Left forelimb (tissue), 1 donor: ENCODE results near the gene RAB40B.
"Not testable (repeated sequence)": the region's sequence is repeated elsewhere in the genome, so short reads cannot be mapped to it uniquely, and the experiment has no call there.

Source experiments
- DNase-seq: peaks from one replicate; pipeline ENCODE4 v3.0.0-alpha.2; 2018; ENCODE audit warnings: low spot score

RAB40B gene

GRCh38 chr17:82668024-82668630 lies 30.4 kb downstream of the RAB40B start:
- DNase-seq, result no peak

GRCh38 chr17:82667668-82668000 lies 30.9 kb downstream of the RAB40B start:
- no peak for DNase-seq

DNA sequence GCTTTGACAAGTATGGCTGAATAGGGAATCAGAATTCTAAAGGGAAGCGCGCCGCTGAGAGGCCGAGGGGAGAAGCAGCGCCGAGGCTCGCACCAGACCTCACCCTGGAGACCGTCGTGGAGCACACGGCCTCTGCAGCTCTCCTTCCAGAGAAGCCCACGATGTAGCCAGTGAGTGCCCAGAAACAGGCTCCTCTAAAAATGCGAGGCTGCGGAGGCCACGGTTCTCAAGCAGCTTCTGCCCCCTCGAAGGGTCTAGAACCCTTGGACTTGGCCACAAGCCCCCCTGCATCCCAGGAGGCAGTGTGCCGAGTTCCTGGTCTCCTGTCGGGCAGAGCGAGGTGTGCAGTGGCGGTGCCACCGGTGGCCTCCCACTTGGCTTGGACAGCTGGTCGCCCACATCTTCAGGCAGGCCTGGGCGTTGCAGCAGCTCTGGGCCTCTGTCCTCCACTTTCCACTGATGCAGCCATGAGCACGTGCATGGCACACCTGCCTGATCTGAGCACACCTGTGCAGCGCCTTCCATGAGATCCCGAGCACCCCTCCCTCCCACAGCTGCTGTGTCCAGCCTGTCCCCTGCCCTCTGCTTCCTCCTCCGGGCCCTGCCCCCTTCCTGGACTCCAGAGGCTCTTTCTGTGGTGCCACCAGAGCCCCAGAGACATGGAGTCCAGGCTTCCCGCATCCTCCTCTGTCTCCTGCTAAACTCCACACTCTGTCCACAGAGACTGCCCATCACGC lies 31.4 kb downstream of the RAB40B start:
- no peak for DNase-seq

GRCh38 chr17:82665891-82666290 lies 32.6 kb downstream of the RAB40B start:
- no peak for DNase-seq

- DNase-seq, result no peak
Observed at GRCh38 chr17:82665217-82665616, 33.3 kb downstream of the RAB40B start.

DNA sequence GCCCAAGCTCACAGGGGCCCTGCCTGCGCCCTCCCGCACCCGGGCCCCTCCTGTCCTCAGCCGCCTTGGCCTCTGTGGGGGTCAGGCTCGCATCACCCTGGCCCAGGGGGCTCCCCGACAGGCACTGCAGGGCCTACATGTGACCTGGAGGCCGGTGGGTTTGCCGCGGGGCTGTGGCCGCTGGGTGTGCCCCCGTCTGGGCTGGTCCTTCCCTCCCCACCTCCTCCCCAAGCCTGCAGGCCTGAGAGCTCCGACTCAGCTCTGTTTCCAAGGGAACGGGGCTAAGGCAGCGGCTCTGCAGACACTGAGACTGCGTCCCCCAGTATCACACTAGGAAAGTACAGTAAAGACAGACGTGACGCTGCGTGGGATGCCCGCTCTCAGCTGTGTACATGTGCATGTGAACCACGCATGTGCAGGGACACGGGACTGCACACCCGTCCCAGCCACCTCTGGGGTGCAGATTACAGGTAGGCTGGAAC lies 33.8 kb downstream of the RAB40B start:
- DNase-seq, result no peak

DNA sequence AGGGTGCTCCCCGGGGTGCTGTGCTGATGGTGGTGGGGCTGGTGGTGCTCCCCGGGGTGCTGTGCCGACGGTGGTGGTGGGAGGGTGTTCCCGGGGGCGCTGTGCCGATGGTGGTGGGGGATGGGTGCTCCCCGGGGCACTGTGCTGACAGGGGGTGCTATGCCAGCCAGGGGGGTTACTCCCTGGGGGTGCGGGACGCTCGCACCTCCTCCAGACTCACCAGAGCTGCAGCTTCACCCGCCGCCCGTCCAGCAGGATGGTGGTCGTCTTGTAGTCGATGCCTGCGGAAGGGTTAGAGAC lies 34.3 kb downstream of the RAB40B start:
- DNase-seq, result no peak

GRCh38 chr17:82663381-82664275 lies 34.9 kb downstream of the RAB40B start:
- DNase-seq, result no peak

DNA sequence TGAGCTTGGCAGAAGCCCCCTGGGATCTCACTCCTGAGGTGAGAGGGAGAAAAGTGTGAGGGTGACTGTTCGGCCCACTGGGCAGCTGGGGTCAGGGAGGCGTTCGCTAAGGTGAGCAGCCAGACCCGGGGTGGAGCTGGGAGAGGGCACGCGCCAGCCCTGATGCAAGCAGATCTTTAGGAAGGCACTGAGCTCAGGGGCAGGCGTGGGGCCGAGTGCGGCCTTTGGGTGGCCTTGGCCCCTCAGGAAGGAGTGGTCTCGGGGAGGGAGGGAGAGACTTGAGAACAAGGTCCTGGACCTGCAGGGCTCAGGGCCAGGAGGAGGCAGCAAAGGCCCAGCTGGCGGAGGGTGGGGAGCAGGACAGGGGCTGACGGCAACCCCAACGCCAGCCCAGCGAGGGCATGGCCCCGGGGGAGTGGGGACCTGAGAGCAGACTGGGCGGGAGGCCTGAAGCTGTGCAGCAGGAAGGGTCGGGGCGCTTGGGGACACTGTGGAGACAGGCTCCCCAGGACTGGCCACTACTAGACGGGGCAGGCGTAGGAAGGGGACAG lies 35.7 kb downstream of the RAB40B start:
- DNase-seq, result no peak

GRCh38 chr17:82661717-82662683 lies 36.5 kb downstream of the RAB40B start:
- no peak for DNase-seq

DNA sequence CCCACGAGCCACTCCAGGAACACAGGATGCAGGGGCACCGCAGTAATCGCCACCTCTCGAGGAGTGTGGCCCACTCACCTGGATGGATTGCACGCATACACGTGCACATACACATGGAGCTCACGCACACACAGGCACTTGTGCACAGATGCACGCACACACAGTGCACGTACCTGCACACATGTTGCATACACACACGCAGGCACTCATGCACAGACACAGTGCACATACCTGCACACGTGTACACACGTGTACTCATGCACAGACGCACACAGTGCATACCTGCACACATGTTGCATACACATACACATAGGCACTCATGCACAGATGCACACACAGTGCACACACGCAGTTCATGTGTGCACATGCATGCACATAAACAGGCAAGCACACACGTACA lies 38.6 kb downstream of the RAB40B start:
- no peak for DNase-seq

- DNase-seq, result no peak
Observed at GRCh38 chr17:82658796-82659452, 39.6 kb downstream of the RAB40B start.

- DNase-seq, result no peak
Observed at GRCh38 chr17:82658331-82658730, 40.2 kb downstream of the RAB40B start.

DNA sequence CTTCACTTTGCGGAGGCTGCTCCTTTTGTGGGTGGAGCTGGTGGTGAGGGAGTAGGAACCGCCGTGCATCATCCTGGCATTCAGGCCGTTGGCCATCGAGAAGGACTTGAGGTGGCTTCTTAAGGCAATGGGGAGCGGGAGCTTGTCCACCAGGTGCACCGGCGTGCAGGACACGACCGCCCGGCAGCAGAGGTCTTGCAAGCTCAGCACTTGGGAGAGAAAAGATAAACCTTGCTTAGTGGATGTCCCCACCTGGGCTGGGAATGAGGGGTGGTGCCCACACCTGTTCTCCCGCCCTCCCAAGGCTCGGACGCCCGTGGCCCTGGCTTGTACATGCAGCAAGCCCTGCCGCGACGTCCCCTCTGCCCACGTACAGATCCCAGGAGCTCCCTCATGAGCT lies 40.6 kb downstream of the RAB40B start:
- DNase-seq, result no peak

DNA sequence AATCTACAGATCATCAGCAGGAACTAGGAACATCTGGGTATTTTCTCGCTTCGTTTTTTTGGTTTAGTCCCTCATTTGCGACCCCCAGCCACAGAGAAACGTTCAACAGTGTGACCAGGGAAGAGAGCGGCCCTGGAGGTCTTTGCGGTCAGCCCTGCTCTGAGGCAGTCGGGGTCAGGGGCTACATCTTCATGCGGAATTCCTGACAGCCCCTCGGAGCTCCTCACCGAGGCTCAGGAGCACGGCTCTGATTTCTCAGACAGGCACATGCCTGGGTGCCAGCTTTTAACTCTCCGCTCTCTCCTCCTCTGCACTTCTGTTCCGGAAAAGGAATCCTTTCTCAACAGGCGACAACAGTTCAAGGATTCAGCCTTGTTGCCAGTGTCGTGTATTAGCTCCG lies 42.2 kb downstream of the RAB40B start:
- no peak for DNase-seq

DNA sequence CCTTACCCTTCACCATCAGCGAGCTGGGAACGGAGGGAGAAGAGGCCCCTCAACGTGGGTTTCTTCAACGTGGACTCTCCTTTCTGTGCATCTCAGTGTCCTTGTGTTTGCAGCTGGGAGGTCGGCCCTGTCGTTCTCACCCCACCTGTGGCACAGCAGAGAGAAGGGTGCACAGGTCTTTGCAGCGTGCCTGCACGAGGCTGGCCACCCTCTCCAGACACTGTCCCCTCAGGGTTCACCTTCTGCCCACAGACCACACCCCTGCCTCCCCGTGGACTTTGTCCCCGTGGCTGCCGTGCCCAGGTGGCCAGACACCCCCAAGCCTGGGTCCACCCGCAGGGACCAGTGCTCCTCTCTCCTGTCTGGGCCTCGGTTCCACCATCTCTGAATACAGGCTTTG lies 43.0 kb downstream of the RAB40B start:
- no peak for DNase-seq

DNA sequence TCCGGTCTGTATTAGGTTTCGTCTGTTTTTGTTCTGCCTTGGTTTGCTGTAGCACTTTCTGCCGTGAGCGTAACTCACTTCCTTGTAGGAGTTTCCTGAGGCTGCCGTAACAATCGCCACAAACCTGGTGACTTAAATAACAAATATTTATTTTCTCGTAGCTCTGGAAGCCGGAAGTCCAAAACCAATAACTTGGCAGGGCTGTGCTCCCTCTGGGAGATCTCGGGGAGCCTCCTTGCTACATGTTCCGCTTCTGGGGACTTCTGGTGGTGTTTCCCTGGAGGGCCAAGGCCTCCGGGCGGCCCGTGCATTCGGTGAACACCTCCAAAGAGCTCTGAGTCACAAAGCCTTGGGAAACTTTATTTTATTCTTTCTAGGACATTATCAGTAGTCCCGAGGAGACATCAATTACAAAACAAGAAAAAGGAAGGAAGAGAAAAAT lies 43.4 kb downstream of the RAB40B start:
- no peak for DNase-seq

DNA sequence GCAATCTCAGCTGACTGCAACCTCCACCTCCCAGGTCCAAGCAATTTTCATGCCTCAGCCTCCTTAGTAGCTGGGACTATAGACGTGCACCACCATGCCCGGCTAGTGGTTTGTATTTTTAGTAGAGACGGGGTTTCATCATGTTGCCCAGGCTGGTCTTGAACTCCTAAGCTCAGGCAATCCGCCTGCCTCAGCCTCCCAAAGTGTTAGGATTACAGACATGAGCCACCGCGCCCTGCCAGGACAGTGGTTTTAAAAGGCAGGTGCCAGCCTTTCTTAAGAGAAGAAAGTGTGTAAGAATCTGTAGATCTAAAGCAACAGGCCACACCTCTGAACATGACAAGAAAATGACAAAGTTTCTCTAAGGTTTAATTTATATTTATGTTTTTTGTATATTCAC lies 43.9 kb downstream of the RAB40B start:
- DNase-seq, result not testable (repeated sequence)

- DNase-seq, result no peak
Observed at GRCh38 chr17:82653651-82654528, 44.6 kb downstream of the RAB40B start.

DNA sequence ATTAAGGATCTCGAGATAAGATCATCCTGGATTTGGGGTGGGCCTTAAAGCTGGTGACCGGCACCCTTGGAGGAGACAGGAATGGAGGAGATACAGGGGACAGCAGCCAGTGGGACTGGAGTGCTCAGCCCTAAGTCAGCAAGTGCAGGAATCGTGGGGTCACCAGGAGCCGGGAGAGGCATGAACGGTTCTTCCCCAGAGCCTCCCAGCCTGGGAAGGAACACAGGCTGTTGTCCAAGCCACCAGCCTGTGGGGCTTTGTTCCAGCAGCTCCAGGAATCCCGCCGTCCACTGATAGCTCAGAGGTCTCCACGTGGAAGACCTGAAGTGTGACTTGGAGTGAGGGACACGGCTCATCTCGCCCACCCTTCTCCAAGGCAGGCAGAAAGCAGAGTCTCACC lies 47.8 kb downstream of the RAB40B start:
- DNase-seq, result no peak
